IMR-90 (cell line): ENCODE data around the gene ACY1.

Source experiments
- FOS ChIP-seq: fragments of 150-350 bp; IDR thresholded peaks from 2 replicates; pipeline ENCODE4 v1.6.1; 2016; ENCODE audit warnings: low read depth, low read length
- MAZ ChIP-seq: IDR thresholded peaks from 2 replicates; pipeline ENCODE4 v1.6.1; 2012; ENCODE audit warnings: low read depth, mild to moderate bottlenecking, low read length, improper control_type of control experiment, moderate library complexity, borderline replicate concordance
- MXI1 ChIP-seq: IDR thresholded peaks from 2 replicates; pipeline ENCODE4 v1.6.1; 2012; ENCODE audit warnings: low read depth, mild to moderate bottlenecking, low read length, moderate library complexity, borderline replicate concordance
- RCOR1 ChIP-seq: IDR thresholded peaks from 2 replicates; pipeline ENCODE4 v1.6.1; 2012; ENCODE audit warnings: mild to moderate bottlenecking, low read length, improper control_type of control experiment; ENCODE audit not compliant: insufficient replicate concordance
- TF ChIP-seq, protein P1 (sequence below): fragments of 150-350 bp; IDR thresholded peaks from 2 replicates; pipeline ENCODE4 v1.6.1; 2017; ENCODE audit warnings: mild to moderate bottlenecking, antibody characterized with exemption, low read length, low read depth
- TF ChIP-seq, protein P2 (sequence below): conservative IDR thresholded peaks from 2 replicates; pipeline ENCODE4 v1.5.1; 2012; ENCODE audit warnings: mild to moderate bottlenecking, low read depth, low read length, improper control_type of control experiment

DNA sequence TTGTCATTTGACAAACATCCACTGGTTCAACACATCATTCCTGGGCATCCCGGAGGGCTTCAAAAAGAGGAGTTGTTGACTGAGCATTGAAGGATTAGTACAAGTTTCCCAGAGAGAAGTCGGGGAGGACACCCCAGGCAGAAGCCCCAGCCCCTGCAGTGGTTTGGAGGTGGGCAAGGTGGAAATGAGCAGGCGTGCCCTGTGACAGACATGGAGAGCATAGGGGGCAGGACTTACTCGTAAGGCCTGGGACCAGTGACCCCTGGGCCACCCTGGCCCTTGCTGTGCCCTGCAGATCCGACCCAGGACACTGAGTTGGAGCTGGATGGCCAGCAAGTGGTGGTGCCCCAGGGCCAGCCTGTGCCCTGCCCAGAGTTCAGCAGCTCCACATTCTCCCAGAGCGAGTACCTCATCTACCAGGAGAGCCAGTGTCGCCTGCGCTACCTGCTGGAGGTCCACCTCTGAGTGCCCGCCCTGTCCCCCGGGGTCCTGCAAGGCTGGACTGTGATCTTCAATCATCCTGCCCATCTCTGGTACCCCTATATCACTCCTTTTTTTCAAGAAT is 35.2 kb upstream of the ACY1 start:
- TF ChIP-seq, protein P1, sequence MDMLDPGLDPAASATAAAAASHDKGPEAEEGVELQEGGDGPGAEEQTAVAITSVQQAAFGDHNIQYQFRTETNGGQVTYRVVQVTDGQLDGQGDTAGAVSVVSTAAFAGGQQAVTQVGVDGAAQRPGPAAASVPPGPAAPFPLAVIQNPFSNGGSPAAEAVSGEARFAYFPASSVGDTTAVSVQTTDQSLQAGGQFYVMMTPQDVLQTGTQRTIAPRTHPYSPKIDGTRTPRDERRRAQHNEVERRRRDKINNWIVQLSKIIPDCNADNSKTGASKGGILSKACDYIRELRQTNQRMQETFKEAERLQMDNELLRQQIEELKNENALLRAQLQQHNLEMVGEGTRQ = no peak
- TF ChIP-seq, protein P2, sequence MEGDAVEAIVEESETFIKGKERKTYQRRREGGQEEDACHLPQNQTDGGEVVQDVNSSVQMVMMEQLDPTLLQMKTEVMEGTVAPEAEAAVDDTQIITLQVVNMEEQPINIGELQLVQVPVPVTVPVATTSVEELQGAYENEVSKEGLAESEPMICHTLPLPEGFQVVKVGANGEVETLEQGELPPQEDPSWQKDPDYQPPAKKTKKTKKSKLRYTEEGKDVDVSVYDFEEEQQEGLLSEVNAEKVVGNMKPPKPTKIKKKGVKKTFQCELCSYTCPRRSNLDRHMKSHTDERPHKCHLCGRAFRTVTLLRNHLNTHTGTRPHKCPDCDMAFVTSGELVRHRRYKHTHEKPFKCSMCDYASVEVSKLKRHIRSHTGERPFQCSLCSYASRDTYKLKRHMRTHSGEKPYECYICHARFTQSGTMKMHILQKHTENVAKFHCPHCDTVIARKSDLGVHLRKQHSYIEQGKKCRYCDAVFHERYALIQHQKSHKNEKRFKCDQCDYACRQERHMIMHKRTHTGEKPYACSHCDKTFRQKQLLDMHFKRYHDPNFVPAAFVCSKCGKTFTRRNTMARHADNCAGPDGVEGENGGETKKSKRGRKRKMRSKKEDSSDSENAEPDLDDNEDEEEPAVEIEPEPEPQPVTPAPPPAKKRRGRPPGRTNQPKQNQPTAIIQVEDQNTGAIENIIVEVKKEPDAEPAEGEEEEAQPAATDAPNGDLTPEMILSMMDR = no peak
- TF ChIP-seq MXI1 (no peak), MAZ (no peak), FOS (no peak), RCOR1 (no peak)
